Measurements from ENCODE around the gene RAB17. TPM values are rescaled to one million over a fixed set of nuclear protein-coding genes. Genes with fewer than 3 reads are reported as not detected.

Gene RAB17
- total and polyA plus RNA-seq, 10 donors, result 0.24 to 2.2 (median 0.67) TPM; not detected in 3

GRCh38 chr2:237591141-237591881 is 777 bp upstream of the RAB17 start:
- Histone ChIP-seq H3K4me1 (peaks cover 0 to 18% (median 12%) of the 10 kb centered on the region in 6 donors), H3K27me3 (replicated peaks in 1 of 7) (no peaks in the 10 kb centered on the region), H3K4me3 (peak overlapping the region in 1 of 8 donors; percentile 10), H3K27ac (peak overlapping the region in 3 of 8 donors; percentile 13 to 45 (median 33)), H3K9me3 (no peaks in the 10 kb centered on the region), H3K36me3 (no peaks in the 10 kb centered on the region)
- no peak for DNase-seq
- 34 to 58% (median 37%) methylated on average over 18 to 19 of the region's 19 CpGs for WGBS, 5 donors
- intact Hi-C loops (cut with DNase I; ENCODE audit: low total_unique reads), result no loop called here
- TF ChIP-seq POLR2A (IDR thresholded peaks at IDR 0.05), result no peak
- no peak for TF ChIP-seq CTCF (IDR thresholded peaks at IDR 0.05 in 8 of 11, conservative IDR thresholded peaks at IDR 0.05 in 3 of 11)
- TF ChIP-seq POLR2AphosphoS5 (IDR thresholded peaks at IDR 0.05), result no peak

- H3K27ac ChIP-seq, result no peak overlapping the region
- TF ChIP-seq POLR2A (IDR thresholded peaks at IDR 0.05) (no peak), POLR2AphosphoS5 (IDR thresholded peaks at IDR 0.05) (no peak), CTCF (IDR thresholded peaks at IDR 0.05 in 8 of 11, conservative IDR thresholded peaks at IDR 0.05 in 3 of 11) (no peak)
- intact Hi-C loops (cut with DNase I; ENCODE audit: low total_unique reads), result loop anchor here (10.0 kb wide), 1 partner anchor 157 kb away; no protein-coding TSS in a partner anchor
- H3K4me1 ChIP-seq, result peaks cover 0 to 25% (median 17%) of the 10 kb centered on the region in 6 donors
- WGBS, 5 donors, result 89 to 93% (median 91%) methylated on average over 9 of the region's 9 CpGs
- no peaks in the 10 kb centered on the region for H3K36me3 ChIP-seq
- no peaks in the 10 kb centered on the region for H3K27me3 ChIP-seq (replicated peaks in 1 of 7)
- peak; percentile 17 for DNase-seq
- no peak overlapping the region for H3K4me3 ChIP-seq
- H3K9me3 ChIP-seq, result no peaks in the 10 kb centered on the region
Measured at GRCh38 chr2:237588044-237588696, 2.4 kb downstream of the RAB17 start.

GRCh38 chr2:237585590-237586221 is 4.8 kb downstream of the RAB17 start:
- intact Hi-C loops (cut with DNase I; ENCODE audit: low total_unique reads), result loop anchor here (10.0 kb wide), 1 partner anchor 159 kb away; no protein-coding TSS in a partner anchor

More at GRCh38 chr2:237585590-237586221, 4.8 kb downstream of the RAB17 start:
- Histone ChIP-seq H3K9me3 (no peaks in the 10 kb centered on the region), H3K36me3 (no peaks in the 10 kb centered on the region), H3K27me3 (replicated peaks in 1 of 7) (peaks cover 0 to 7% (median 0%) of the 10 kb centered on the region in 7 donors), H3K4me3 (no peak overlapping the region), H3K27ac (peak overlapping the region in 2 of 8 donors; percentile 11 to 13), H3K4me1 (peaks cover 0 to 28% (median 14%) of the 10 kb centered on the region in 6 donors)
- WGBS, 5 donors, result 75 to 83% (median 77%) methylated on average over 12 to 15 of the region's 15 CpGs
- TF ChIP-seq POLR2AphosphoS5 (IDR thresholded peaks at IDR 0.05) (peak in 1 of 3 donors; percentile 33), CTCF (IDR thresholded peaks at IDR 0.05 in 8 of 11, conservative IDR thresholded peaks at IDR 0.05 in 3 of 11) (no peak)
- peak; percentile 66 for DNase-seq

Data from spleen (tissue), 11 donors.